Retinal pigment epithelial cell (primary cell): ENCODE data around the gene ENC1.
"Not testable (repeated sequence)": the region's sequence is repeated elsewhere in the genome, so short reads cannot be mapped to it uniquely, and the experiment has no call there.

Experiments used
- DNase-seq: peaks from one replicate; pipeline ENCODE4 v3.0.0-alpha.2; 2010; ENCODE audit warnings: low read depth
- H3K4me3 ChIP-seq: 2 replicates; pipeline ENCODE4 v1.5.1; 2011; ENCODE audit warnings: mild to moderate bottlenecking, low read length, control low read depth, moderate library complexity
- TF ChIP-seq, protein P1 (sequence below): conservative IDR thresholded peaks from 2 replicates; pipeline ENCODE4 v1.5.1; 2011; ENCODE audit warnings: low read depth, low read length, control low read depth, inconsistent platforms

The ENC1 gene, protein sequence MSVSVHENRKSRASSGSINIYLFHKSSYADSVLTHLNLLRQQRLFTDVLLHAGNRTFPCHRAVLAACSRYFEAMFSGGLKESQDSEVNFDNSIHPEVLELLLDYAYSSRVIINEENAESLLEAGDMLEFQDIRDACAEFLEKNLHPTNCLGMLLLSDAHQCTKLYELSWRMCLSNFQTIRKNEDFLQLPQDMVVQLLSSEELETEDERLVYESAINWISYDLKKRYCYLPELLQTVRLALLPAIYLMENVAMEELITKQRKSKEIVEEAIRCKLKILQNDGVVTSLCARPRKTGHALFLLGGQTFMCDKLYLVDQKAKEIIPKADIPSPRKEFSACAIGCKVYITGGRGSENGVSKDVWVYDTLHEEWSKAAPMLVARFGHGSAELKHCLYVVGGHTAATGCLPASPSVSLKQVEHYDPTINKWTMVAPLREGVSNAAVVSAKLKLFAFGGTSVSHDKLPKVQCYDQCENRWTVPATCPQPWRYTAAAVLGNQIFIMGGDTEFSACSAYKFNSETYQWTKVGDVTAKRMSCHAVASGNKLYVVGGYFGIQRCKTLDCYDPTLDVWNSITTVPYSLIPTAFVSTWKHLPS

DNA sequence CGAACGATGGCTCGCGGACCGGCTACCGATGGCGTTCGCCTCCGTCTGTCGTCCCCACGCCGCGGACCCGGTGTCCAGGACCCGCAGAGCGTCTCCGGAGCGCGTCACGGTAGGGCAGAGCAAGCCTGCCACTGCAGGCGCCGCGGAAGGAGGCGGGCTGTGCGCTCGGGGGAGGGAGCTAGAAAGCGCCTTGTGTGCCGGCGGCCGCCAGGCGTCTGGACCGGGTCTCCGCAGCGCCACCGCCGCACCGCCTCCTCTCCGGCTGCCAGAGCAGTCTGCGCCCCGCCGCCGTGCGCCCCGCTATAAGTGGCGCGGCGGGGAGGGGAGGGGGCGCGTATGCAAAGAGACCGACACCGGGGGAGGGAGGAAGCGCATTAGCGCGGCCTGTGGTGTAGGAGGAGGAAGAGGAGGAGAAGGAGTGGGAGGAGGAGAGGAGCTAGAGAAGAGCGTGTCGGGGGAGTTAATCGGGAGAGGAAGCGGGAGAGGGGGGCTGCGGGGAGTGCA, at the start of gene ENC1:
TSS of gene ENC1 (minus strand) at position 279 of the 504 bp plus-strand sequence. CDS start 4,243 bp downstream, outside the sequence.
- no peak for DNase-seq
- TF ChIP-seq, protein P1, sequence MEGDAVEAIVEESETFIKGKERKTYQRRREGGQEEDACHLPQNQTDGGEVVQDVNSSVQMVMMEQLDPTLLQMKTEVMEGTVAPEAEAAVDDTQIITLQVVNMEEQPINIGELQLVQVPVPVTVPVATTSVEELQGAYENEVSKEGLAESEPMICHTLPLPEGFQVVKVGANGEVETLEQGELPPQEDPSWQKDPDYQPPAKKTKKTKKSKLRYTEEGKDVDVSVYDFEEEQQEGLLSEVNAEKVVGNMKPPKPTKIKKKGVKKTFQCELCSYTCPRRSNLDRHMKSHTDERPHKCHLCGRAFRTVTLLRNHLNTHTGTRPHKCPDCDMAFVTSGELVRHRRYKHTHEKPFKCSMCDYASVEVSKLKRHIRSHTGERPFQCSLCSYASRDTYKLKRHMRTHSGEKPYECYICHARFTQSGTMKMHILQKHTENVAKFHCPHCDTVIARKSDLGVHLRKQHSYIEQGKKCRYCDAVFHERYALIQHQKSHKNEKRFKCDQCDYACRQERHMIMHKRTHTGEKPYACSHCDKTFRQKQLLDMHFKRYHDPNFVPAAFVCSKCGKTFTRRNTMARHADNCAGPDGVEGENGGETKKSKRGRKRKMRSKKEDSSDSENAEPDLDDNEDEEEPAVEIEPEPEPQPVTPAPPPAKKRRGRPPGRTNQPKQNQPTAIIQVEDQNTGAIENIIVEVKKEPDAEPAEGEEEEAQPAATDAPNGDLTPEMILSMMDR: peak; percentile 38
- H3K4me3 ChIP-seq: peak within 1 kb of the TSS; percentile 95

DNA sequence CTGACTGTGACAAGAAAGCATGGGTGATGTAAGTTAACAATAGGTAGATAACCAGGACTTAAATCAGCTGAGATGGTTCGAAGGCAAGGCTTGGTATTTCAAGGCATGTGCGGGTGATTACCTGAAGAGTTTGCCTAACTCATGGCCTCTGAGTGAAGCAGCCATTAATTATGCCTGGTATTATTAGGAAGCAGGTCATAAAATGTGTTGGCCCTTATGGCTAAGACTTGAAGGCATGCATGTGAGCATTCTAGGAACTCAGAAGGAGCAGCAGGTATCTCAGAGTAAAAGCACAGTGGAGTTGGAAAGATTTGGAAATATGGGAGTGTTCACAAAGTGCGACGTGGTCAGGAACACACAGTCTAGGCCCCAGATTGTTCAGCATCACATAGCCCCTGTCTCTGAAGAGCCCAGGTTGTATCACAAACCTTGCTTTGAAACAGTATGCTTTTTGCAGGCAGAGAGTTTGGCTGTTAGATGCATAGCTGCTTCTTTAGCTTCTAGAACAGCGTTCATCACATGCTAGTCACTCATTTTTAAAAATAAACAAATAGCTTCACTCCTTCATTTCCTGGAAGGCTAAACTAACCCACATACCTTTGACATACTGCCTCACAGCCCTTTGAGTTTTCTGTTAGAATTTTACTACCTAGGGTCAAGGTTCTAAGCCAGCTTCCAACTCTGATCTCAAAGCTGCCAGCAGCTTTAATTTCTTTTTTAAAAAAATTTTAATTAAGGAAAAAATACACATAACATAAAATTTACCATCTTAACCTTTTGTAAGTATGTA, 46.6 kb upstream of the ENC1 start:
- no peak overlapping the region for H3K4me3 ChIP-seq

DNA sequence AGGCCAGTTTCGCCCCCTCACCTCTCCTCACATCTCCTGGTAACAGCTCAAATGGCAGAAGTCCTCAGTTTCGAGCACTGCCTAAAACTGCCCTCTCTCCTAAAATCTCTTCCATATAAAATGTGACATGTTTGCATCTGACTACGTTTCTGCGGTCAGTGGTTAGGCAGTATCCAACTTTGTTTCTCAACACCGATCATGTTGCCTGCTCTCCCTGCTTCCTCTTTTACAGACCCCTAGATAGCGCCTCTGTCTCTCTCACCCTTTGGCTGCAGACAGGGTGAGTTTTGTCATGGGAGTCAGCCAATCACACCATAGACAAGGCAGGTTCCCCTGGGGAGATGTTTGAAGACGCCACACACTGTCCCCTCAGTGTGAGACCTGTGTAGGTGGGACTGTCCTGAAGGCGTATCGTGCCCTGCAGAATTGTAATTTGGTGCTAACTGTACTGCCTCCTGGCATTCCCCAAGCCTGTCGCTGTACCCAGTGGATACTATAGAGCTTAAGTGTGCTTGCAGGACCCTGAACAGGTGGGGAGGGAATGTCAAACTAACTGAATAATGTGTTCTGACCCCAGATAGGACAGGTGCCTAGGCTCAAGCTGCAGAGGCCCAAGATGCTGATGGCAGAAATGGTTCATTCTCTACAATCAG, 45.6 kb upstream of the ENC1 start:
- peak overlapping the region; percentile 85 for H3K4me3 ChIP-seq
- no peak for DNase-seq
- TF ChIP-seq, protein P1: no peak

More for the DNA sequence above, 46.6 kb upstream of the ENC1 start:
- DNase-seq: no peak
- TF ChIP-seq, protein P1: no peak

DNA sequence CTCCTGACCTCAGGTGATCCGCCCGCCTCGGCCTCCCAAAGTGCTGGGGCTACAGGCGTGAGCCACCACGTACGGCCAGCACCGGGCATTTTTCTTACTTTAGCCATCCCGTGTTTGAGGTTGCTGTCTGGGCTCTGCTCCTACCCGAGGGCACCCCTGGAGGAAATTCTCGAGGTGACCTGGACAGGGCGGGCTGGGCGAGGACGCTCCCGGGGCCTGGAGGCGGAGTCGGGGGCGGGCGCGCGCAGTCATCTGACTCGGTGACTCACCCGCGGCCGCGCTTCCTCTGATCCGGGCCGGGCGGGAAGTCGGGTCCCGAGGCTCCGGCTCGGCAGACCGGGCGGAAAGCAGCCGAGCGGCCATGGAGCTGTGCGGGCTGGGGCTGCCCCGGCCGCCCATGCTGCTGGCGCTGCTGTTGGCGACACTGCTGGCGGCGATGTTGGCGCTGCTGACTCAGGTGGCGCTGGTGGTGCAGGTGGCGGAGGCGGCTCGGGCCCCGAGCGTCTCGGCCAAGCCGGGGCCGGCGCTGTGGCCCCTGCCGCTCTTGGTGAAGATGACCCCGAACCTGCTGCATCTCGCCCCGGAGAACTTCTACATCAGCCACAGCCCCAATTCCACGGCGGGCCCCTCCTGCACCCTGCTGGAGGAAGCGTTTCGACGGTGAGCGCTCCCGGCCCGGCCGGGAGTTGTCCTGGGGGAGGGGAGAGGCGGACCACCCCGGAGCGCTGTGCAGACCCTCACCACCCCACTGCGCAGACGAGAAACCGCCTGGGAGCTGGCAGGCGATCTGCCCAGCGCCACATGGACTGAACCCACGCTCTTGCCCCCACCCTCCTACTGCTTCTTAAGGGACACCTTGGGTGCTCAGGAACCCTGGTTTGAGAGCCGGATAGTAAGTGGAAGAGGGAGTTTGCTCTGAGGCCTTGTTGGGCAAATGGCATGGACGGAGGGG, 44.6 kb upstream of the ENC1 start, which contains the start of gene HEXB:
TSS of gene HEXB (plus strand) at position 334 of the 952 bp plus-strand sequence. CDS start at position 362, 28 bp downstream.
- DNase-seq: peak; percentile 32
- peak within 1 kb of the TSS; percentile 85 for H3K4me3 ChIP-seq
- TF ChIP-seq, protein P1: no peak

DNA sequence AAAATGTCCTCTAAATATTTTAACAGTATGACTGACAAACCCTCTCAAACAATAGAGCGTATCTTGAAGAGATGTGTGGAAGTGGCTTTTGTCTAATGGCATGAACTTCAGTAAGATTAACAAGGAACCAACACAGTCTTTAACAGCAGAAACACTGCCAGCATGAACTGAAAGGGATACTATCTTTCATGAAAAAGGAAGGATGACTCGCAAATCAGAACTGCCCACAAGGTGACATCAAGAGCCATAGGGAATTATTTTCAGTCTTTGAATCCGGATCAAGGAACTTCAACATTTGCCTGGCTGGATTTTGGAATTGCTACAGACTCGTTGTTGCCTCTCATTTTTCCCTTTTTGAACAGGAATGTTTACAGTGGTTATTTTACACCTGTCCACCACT, 39.4 kb upstream of the ENC1 start:
- DNase-seq: no peak
- TF ChIP-seq, protein P1: no peak
- H3K4me3 ChIP-seq: no peak overlapping the region

DNA sequence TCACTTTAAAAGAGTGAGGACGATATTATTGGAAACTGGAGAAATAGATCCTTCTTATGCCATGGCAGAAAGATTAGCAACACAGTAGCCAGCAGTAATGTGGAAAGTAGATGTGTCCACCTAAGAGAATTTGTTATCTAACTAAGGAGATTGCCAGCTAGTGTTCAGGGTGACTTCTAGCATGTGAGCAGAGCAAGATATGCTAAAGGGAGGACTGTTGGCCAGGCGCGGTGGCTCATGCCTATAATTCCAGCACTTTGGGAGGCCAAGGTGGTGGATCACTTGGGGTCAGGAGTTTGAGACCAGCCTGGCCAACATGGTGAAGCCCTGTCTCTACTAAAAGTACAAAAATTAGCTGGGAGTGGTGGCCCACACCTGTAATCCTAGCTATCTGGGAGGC, 38.8 kb upstream of the ENC1 start:
- H3K4me3 ChIP-seq, DNase-seq: not testable (repeated sequence)

DNA sequence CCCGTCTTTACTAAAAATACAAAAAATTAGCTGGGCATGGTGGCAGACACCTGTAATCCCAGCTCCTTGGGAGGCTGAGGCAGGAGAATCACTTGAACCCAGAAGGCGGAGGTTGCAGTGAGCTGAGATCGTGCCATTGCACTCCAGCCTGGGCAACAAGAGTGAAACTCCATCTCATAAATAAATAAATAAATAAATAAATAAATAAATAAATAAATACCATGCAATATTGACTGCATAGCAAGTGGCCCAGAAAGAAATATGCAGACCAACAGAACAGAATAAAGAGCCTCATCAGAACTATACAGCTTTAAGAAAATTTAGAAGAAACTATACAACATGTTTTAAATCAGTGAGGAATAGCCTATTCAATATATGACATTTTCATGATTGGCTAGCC, 37.6 kb upstream of the ENC1 start:
- H3K4me3 ChIP-seq, DNase-seq: not testable (repeated sequence)

DNA sequence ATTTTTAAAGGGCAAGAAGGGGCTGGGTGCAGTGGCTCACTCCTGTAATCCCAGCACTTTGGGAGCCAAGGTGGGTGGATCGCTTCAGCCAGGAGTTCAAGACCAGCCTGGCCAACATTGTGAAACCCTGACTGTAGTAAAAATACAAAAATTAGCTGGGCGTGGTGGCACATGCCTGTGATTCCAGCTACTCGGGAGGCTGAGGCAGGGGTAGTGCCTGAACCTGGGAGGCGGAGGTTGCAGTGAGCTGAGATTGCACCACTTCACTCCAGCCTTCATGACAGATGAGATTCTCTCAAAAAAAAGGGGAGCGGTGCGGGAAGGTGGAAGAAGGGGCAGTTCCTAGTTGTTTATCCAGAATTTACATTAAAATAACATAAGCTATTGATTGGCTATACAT, 35.9 kb upstream of the ENC1 start:
- H3K4me3 ChIP-seq, DNase-seq: not testable (repeated sequence)
